ENCODE results near the gene GRAMD4. TPM values are rescaled to one million over a fixed set of nuclear protein-coding genes. Genes with fewer than 3 reads are reported as not detected.
A peak's percentile ranks its signal among the peaks of the same experiment; 100 is the strongest.

The GRAMD4 gene, protein sequence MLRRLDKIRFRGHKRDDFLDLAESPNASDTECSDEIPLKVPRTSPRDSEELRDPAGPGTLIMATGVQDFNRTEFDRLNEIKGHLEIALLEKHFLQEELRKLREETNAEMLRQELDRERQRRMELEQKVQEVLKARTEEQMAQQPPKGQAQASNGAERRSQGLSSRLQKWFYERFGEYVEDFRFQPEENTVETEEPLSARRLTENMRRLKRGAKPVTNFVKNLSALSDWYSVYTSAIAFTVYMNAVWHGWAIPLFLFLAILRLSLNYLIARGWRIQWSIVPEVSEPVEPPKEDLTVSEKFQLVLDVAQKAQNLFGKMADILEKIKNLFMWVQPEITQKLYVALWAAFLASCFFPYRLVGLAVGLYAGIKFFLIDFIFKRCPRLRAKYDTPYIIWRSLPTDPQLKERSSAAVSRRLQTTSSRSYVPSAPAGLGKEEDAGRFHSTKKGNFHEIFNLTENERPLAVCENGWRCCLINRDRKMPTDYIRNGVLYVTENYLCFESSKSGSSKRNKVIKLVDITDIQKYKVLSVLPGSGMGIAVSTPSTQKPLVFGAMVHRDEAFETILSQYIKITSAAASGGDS
- total RNA-seq (2014; rRNA removed; shearing (Covaris generic); ENCODE audit: low replicate concordance), result 29.0 and 43.1 TPM in 2 replicates

DNA sequence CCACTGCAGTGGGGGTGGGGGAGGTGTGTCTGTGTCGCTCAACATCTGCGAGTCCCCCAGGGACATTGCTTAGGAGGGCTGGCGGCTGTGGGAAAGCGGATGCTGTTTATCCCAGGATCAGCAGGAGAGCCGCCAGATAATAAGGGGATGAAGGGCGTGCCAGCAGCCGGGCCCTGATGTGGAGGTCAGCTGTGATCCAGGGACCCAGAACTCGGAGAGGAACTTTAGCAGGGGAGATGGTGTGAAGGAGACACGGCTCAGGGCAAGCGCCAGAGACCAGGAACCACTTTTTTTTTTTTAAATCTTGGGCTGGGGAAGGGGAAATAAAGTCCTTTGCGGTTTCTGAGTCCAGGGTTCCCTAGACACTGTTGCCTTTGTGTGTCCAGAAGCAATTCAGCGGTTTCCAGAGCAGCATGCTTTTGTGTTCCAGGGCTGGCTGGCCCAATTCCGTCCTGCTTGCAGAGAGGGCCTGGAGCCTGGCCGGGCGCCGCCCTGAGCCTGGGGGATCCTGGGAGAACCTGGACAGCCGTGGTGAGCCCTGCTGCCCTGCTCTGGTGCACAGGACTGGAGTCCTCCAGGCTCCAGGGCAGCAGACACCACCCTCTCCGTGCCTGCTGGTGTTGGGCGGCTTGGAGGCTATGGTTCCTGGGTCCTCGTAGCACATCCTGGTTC, at the start of gene GRAMD4:
TSS of gene GRAMD4 (plus strand) at position 557 of the 672 bp plus-strand sequence. CDS start 6,414 bp downstream, outside the sequence.
- peaks cover 75% of the 10 kb centered on the region for H3K79me2 ChIP-seq (ENCODE audit: low read length)
- H3K9me2 ChIP-seq (replicated peaks; ENCODE audit: insufficient read depth, low read length), result no peaks in the 10 kb centered on the region
- H2AFZ ChIP-seq (ENCODE audit: low read length), result no peak within 1 kb of the TSS
- peak within 1 kb of the TSS; percentile 24; the same call in 1 of the 2 replicates for H3K9ac ChIP-seq (ENCODE audit: low read length)
- H3K36me3 ChIP-seq (ENCODE audit: insufficient read depth, low read length), result no peaks in the 10 kb centered on the region
- H3K27me3 ChIP-seq (ENCODE audit: low read length), result no peaks in the 10 kb centered on the region
- peaks cover 13% of the 10 kb centered on the region; the same call in 1 of the 2 replicates for H4K20me1 ChIP-seq (ENCODE audit: insufficient read depth, low read depth, low read length)
- peaks cover 42% of the 10 kb centered on the region for H3K4me1 ChIP-seq (ENCODE audit: low read length)
- no peaks in the 10 kb centered on the region for H3K9me3 ChIP-seq (ENCODE audit: low read length)
- no peak for DNase-seq
- peak within 1 kb of the TSS; percentile 45 for H3K4me2 ChIP-seq (ENCODE audit: low read depth, low read length, poor library complexity, severe bottlenecking)
- H3K27ac ChIP-seq (ENCODE audit: low read length), result peak within 1 kb of the TSS; percentile 45
- no peak within 1 kb of the TSS for H3K4me3 ChIP-seq (ENCODE audit: low read length)

DNA sequence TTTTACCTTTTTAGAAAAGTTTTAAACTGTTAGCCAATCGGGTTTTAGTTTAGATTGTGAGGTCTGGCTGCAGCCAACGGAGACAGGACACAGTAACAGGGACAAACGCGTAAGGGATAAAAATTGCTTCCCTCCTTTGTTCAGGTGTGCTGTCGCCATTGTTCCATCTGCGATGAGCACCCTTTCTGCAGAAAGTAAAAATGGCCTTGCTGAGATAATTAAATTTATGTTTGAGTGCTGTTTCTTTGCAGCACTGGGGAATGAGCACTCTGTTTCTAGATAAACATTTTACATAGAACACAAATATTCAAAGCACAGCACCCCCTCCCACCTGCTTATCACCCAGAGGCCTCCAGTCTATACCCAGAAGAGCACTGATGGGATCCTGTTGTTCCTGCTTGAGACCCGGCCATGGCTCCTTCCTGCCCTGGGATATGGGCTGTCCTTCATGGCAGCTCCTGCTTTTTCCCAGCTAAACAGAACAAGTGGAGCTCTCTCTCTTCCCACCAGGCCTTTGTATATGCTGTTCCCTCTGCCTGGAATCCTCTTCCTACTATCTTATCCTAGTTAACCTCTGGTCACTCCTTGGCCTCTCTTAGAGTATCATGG, 48.4 kb upstream of the GRAMD4 start:
- H3K36me3 ChIP-seq (ENCODE audit: insufficient read depth, low read length), result no peaks in the 10 kb centered on the region

DNA sequence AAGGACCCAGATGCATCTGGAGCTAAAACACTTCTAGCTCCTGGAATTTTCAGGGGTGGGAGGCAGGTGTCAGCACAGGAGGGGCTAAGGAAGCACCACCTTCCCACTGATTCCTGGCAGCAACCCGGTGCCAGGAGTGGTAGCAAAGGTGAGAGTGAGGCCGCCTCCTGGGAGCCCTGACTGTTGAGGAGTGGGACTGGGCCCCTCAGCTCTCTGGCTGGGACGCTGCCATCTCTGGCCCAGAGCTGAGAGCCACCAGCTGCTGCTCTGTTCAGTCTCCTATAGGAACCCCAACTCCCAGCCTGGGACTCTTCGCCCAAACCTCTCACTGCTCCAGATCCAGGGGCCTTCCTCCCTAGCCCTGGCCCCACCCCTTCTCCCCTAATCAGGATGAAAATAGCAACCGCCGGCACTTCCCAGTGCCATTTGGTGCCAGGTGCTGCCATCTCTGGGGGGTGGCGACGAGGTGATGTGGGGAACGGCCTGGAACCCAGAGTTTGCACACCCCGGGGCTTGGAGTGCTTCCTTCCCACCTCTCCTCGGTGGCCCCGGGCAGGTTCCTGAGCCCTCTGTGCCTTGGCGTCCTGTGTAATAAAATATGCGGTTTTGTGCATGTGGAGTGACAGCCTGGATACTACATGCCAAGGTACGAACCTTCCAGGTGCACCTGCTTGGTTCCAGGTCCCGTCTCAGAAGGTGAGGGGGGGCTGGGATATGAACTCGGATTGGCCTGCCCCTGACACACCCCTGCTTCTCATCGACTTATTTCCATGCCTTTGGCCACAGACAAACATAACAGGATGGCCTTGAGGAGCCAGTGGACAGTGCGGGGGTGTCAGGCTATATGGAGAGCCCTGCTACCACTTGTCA, 47.0 kb upstream of the GRAMD4 start:
- Histone ChIP-seq H3K4me2 (ENCODE audit: low read depth, low read length, poor library complexity, severe bottlenecking) (no peak overlapping the region), H3K4me1 (ENCODE audit: low read length) (peaks cover 10% of the 10 kb centered on the region), H2AFZ (ENCODE audit: low read length) (no peak overlapping the region), H3K9me3 (ENCODE audit: low read length) (peaks cover 9% of the 10 kb centered on the region; the same call in 1 of the 2 replicates), H3K79me2 (ENCODE audit: low read length) (no peaks in the 10 kb centered on the region), H3K27ac (ENCODE audit: low read length) (no peak overlapping the region), H3K9ac (ENCODE audit: low read length) (no peak overlapping the region), H3K9me2 (replicated peaks; ENCODE audit: insufficient read depth, low read length) (no peaks in the 10 kb centered on the region), H3K27me3 (ENCODE audit: low read length) (no peaks in the 10 kb centered on the region), H3K36me3 (ENCODE audit: insufficient read depth, low read length) (no peaks in the 10 kb centered on the region), H4K20me1 (ENCODE audit: insufficient read depth, low read depth, low read length) (no peaks in the 10 kb centered on the region; the same call in 1 of the 2 replicates), H3K4me3 (ENCODE audit: low read length) (no peak overlapping the region)
- no peak for DNase-seq

More for the DNA sequence above, 48.4 kb upstream of the GRAMD4 start:
- H4K20me1 ChIP-seq (ENCODE audit: insufficient read depth, low read depth, low read length), result no peaks in the 10 kb centered on the region
- H3K4me3 ChIP-seq (ENCODE audit: low read length), result no peak overlapping the region
- H3K79me2 ChIP-seq (ENCODE audit: low read length), result no peaks in the 10 kb centered on the region
- H2AFZ ChIP-seq (ENCODE audit: low read length), result no peak overlapping the region
- no peak overlapping the region for H3K9ac ChIP-seq (ENCODE audit: low read length)
- no peaks in the 10 kb centered on the region for H3K9me2 ChIP-seq (replicated peaks; ENCODE audit: insufficient read depth, low read length)
- H3K4me2 ChIP-seq (ENCODE audit: low read depth, low read length, poor library complexity, severe bottlenecking), result no peak overlapping the region
- no peak overlapping the region for H3K27ac ChIP-seq (ENCODE audit: low read length)
- H3K9me3 ChIP-seq (ENCODE audit: low read length), result peaks cover 9% of the 10 kb centered on the region; the same call in 1 of the 2 replicates
- H3K4me1 ChIP-seq (ENCODE audit: low read length), result peaks cover 4% of the 10 kb centered on the region; the same call in 1 of the 2 replicates
- no peak for DNase-seq
- no peaks in the 10 kb centered on the region for H3K27me3 ChIP-seq (ENCODE audit: low read length)

GRCh38 chr22:46573781-46574437, 46.3 kb upstream of the GRAMD4 start:
- Histone ChIP-seq H2AFZ (ENCODE audit: low read length) (no peak overlapping the region), H4K20me1 (ENCODE audit: insufficient read depth, low read depth, low read length) (no peaks in the 10 kb centered on the region; the same call in 1 of the 2 replicates), H3K9me2 (replicated peaks; ENCODE audit: insufficient read depth, low read length) (no peaks in the 10 kb centered on the region), H3K27ac (ENCODE audit: low read length) (no peak overlapping the region), H3K36me3 (ENCODE audit: insufficient read depth, low read length) (no peaks in the 10 kb centered on the region), H3K79me2 (ENCODE audit: low read length) (no peaks in the 10 kb centered on the region), H3K9me3 (ENCODE audit: low read length) (peaks cover 9% of the 10 kb centered on the region; the same call in 1 of the 2 replicates), H3K4me3 (ENCODE audit: low read length) (no peak overlapping the region), H3K27me3 (ENCODE audit: low read length) (no peaks in the 10 kb centered on the region), H3K4me1 (ENCODE audit: low read length) (peaks cover 11% of the 10 kb centered on the region), H3K9ac (ENCODE audit: low read length) (no peak overlapping the region), H3K4me2 (ENCODE audit: low read depth, low read length, poor library complexity, severe bottlenecking) (no peak overlapping the region)
- DNase-seq, result no peak

DNA sequence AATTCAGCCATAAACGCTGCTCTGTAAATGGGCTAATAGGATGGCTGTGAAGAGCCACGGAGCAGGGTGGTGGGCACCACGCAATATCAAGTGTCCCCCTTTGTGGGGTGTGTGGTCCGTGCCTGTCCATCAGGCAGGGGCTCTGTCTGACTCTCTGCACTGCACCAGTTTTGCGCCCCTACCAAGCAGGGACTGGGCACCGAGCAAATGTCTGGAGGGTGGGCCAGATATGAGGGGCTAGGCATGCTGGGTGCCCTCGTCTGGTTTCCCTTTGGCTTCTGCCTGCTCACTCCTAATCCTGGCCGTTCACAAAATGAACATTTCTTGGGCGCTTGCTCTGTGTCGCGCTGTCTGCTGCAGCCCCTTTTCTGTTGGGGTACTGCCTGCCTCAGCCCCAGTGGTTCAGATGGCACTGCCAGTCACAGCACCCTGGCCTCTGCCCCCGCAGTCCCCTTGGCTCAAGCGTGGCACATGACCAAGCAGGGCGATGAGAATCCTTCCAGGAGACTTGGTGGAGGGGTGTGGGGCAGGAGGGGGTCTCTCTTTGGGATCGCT, 45.7 kb upstream of the GRAMD4 start:
- Histone ChIP-seq H3K9me2 (replicated peaks; ENCODE audit: insufficient read depth, low read length) (no peaks in the 10 kb centered on the region), H3K9me3 (ENCODE audit: low read length) (peaks cover 9% of the 10 kb centered on the region; the same call in 1 of the 2 replicates), H3K4me3 (ENCODE audit: low read length) (no peak overlapping the region), H3K79me2 (ENCODE audit: low read length) (no peaks in the 10 kb centered on the region), H3K9ac (ENCODE audit: low read length) (no peak overlapping the region), H3K4me2 (ENCODE audit: low read depth, low read length, poor library complexity, severe bottlenecking) (no peak overlapping the region), H4K20me1 (ENCODE audit: insufficient read depth, low read depth, low read length) (peaks cover 4% of the 10 kb centered on the region; the same call in 1 of the 2 replicates), H2AFZ (ENCODE audit: low read length) (no peak overlapping the region), H3K27ac (ENCODE audit: low read length) (no peak overlapping the region), H3K4me1 (ENCODE audit: low read length) (peaks cover 11% of the 10 kb centered on the region), H3K36me3 (ENCODE audit: insufficient read depth, low read length) (no peaks in the 10 kb centered on the region), H3K27me3 (ENCODE audit: low read length) (no peaks in the 10 kb centered on the region)
- no peak for DNase-seq

- Histone ChIP-seq H3K36me3 (ENCODE audit: insufficient read depth, low read length) (no peaks in the 10 kb centered on the region), H3K27me3 (ENCODE audit: low read length) (no peaks in the 10 kb centered on the region), H2AFZ (ENCODE audit: low read length) (no peak overlapping the region), H3K79me2 (ENCODE audit: low read length) (no peaks in the 10 kb centered on the region), H3K9me2 (replicated peaks; ENCODE audit: insufficient read depth, low read length) (no peaks in the 10 kb centered on the region), H4K20me1 (ENCODE audit: insufficient read depth, low read depth, low read length) (peaks cover 9% of the 10 kb centered on the region; the same call in 1 of the 2 replicates), H3K4me3 (ENCODE audit: low read length) (no peak overlapping the region), H3K27ac (ENCODE audit: low read length) (no peak overlapping the region), H3K9me3 (ENCODE audit: low read length) (peaks cover 9% of the 10 kb centered on the region; the same call in 1 of the 2 replicates), H3K9ac (ENCODE audit: low read length) (no peak overlapping the region), H3K4me1 (ENCODE audit: low read length) (peaks cover 13% of the 10 kb centered on the region), H3K4me2 (ENCODE audit: low read depth, low read length, poor library complexity, severe bottlenecking) (no peak overlapping the region)
- no peak for DNase-seq
Measured at GRCh38 chr22:46574993-46575910, 44.9 kb upstream of the GRAMD4 start.
